NT2/D1 (cell line): Measurements from ENCODE around the gene SCAI.
"Not testable (repeated sequence)": the region's sequence is repeated elsewhere in the genome, so short reads cannot be mapped to it uniquely, and the experiment has no call there.

ENCODE experiments used
- DNase-seq: peaks from one replicate; pipeline ENCODE4 v3.0.0-alpha.2; 2011; ENCODE audit warnings: low read depth, low spot score
- H3K27me3 ChIP-seq: 2 replicates; pipeline ENCODE4 v1.6.0; 2011; ENCODE audit warnings: mild to moderate bottlenecking; ENCODE audit not compliant: insufficient read length, insufficient read depth
- H3K36me3 ChIP-seq: 2 replicates; pipeline ENCODE4 v1.6.1; 2011; ENCODE audit warnings: mild to moderate bottlenecking, low read length, mixed read lengths; ENCODE audit not compliant: insufficient read depth, insufficient read length
- H3K4me1 ChIP-seq: 2 replicates; pipeline ENCODE4 v1.5.1; 2011; ENCODE audit not compliant: insufficient read depth, insufficient read length
- H3K4me3 ChIP-seq: 2 replicates; pipeline ENCODE4 v1.5.1; 2011; ENCODE audit warnings: low read depth; ENCODE audit not compliant: insufficient read length
- H3K9ac ChIP-seq: 2 replicates; pipeline ENCODE4 v1.6.0; 2011; ENCODE audit warnings: low read depth; ENCODE audit not compliant: insufficient read length
- H3K9me3 ChIP-seq: 2 replicates; pipeline ENCODE4 v1.5.1; 2011; ENCODE audit warnings: mild to moderate bottlenecking, low read length; ENCODE audit not compliant: insufficient read depth
- SUZ12 ChIP-seq: IDR thresholded peaks from 2 replicates; pipeline ENCODE4 v1.6.1; 2011; ENCODE audit not compliant: insufficient read length, insufficient read depth; ENCODE audit errors: extremely low read depth
- YY1 ChIP-seq: IDR thresholded peaks from 2 replicates; pipeline ENCODE4 v1.6.1; 2011; ENCODE audit not compliant: insufficient read length, insufficient read depth
- ZNF274 ChIP-seq: IDR thresholded peaks from 2 replicates; pipeline ENCODE4 v1.6.1; 2011; ENCODE audit warnings: mild to moderate bottlenecking, low read depth, low read length

SCAI gene

GRCh38 chr9:125180876-125181275 lies 37.5 kb upstream of the SCAI start:
- no peaks in the 10 kb centered on the region for H3K9me3 ChIP-seq
- no peak for DNase-seq
- no peak for TF ChIP-seq SUZ12
- no peak for TF ChIP-seq ZNF274
- no peak for TF ChIP-seq YY1
- no peaks in the 10 kb centered on the region for H3K27me3 ChIP-seq
- H3K9ac ChIP-seq = no peak overlapping the region
- H3K4me1 ChIP-seq = no peaks in the 10 kb centered on the region
- no peak overlapping the region for H3K4me3 ChIP-seq
- peaks cover 5% of the 10 kb centered on the region for H3K36me3 ChIP-seq

- not testable (repeated sequence) for H3K9me3 ChIP-seq, H3K27me3 ChIP-seq, DNase-seq, H3K4me3 ChIP-seq, H3K36me3 ChIP-seq, H3K4me1 ChIP-seq, H3K9ac ChIP-seq
Measured at GRCh38 chr9:125179776-125180175, 36.4 kb upstream of the SCAI start.

GRCh38 chr9:125177888-125178287 lies 34.6 kb upstream of the SCAI start:
- H3K4me3 ChIP-seq = no peak overlapping the region
- H3K4me1 ChIP-seq = no peaks in the 10 kb centered on the region
- no peaks in the 10 kb centered on the region for H3K27me3 ChIP-seq
- no peak overlapping the region for H3K9ac ChIP-seq
- TF ChIP-seq SUZ12 (no peak), ZNF274 (no peak), YY1 (no peak)
- no peaks in the 10 kb centered on the region for H3K9me3 ChIP-seq
- H3K36me3 ChIP-seq = no peaks in the 10 kb centered on the region
- no peak for DNase-seq

GRCh38 chr9:125176636-125177035 lies 33.3 kb upstream of the SCAI start:
- H3K9me3 ChIP-seq = no peaks in the 10 kb centered on the region
- TF ChIP-seq SUZ12 = no peak
- no peak for TF ChIP-seq YY1
- no peak for TF ChIP-seq ZNF274
- H3K36me3 ChIP-seq = no peaks in the 10 kb centered on the region
- H3K27me3 ChIP-seq = no peaks in the 10 kb centered on the region
- DNase-seq = no peak
- no peaks in the 10 kb centered on the region for H3K4me1 ChIP-seq
- no peak overlapping the region for H3K9ac ChIP-seq
- H3K4me3 ChIP-seq = no peak overlapping the region

- DNase-seq = no peak
- TF ChIP-seq SUZ12 = no peak
- TF ChIP-seq ZNF274 = no peak
- no peak for TF ChIP-seq YY1
- peaks cover 11% of the 10 kb centered on the region for H3K36me3 ChIP-seq
Measured at GRCh38 chr9:125172031-125172755, 28.9 kb upstream of the SCAI start.

GRCh38 chr9:125169895-125170294 lies 26.6 kb upstream of the SCAI start:
- DNase-seq = no peak
- TF ChIP-seq YY1 (no peak), SUZ12 (no peak), ZNF274 (no peak)
- H3K27me3 ChIP-seq = no peaks in the 10 kb centered on the region
- no peaks in the 10 kb centered on the region for H3K9me3 ChIP-seq
- peaks cover 13% of the 10 kb centered on the region for H3K36me3 ChIP-seq
- no peak overlapping the region for H3K9ac ChIP-seq
- H3K4me1 ChIP-seq = no peaks in the 10 kb centered on the region
- no peak overlapping the region for H3K4me3 ChIP-seq

More at GRCh38 chr9:125172031-125172755, 28.9 kb upstream of the SCAI start:
- Histone ChIP-seq H3K27me3 (no peaks in the 10 kb centered on the region), H3K4me1 (no peaks in the 10 kb centered on the region), H3K4me3 (no peak overlapping the region), H3K9me3 (no peaks in the 10 kb centered on the region), H3K9ac (no peak overlapping the region)

GRCh38 chr9:125166762-125167161 lies 23.4 kb upstream of the SCAI start:
- Histone ChIP-seq H3K4me1 (no peaks in the 10 kb centered on the region), H3K9ac (no peak overlapping the region), H3K36me3 (peaks cover 13% of the 10 kb centered on the region), H3K4me3 (no peak overlapping the region), H3K27me3 (no peaks in the 10 kb centered on the region), H3K9me3 (no peaks in the 10 kb centered on the region)
- DNase-seq = no peak
- no peak for TF ChIP-seq SUZ12

- not testable (repeated sequence) for H3K9me3 ChIP-seq, H3K9ac ChIP-seq, H3K4me3 ChIP-seq, H3K4me1 ChIP-seq, DNase-seq, H3K27me3 ChIP-seq
- H3K36me3 ChIP-seq = peaks cover 13% of the 10 kb centered on the region
Measured at GRCh38 chr9:125162891-125163290, 19.6 kb upstream of the SCAI start.
